GM18526 (cell line): Measurements from ENCODE around the gene TSFM.

Source experiments
- POLR2A ChIP-seq: IDR thresholded peaks from 3 replicates; pipeline ENCODE4 v1.6.1; 2011; ENCODE audit not compliant: insufficient read length; ENCODE audit errors: extremely low read depth

TSFM gene

DNA sequence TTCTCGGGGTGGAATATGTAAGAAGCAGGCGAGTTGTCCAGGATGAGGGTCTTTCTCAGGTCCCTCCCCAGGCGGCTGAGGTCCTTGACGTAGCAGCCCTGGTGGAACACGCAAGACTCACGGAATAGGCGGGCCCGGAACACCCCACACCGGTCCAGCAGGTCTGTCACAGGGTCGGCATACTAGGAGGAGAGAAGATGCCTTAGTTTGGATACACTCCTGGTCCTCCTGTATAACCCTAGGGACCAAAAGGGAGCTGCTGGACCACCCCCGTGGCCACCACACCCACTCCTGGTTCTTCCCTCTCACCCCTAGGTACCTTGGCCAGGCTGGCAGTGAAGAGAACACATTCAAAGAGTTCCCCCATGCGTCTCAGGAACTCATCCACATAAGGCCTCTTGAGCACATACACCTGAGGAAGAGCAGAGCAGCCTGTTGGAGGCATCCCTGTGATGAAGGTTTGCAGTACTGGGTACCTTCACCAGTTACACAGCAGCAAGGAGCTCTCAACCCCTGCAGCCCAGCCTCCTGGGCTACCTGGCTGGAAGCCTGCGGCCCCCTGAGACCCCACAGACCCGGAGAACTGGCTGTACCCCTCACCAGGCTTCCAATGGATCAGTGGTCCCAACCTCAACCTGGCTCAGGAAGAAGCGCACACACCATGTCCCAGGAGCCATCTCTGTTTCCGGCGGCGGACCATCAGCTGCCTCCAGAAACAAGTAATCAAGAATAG is 41.5 kb downstream of the TSFM start:
- no peak for TF ChIP-seq POLR2A

GRCh38 chr12:57825451-57825850 is 42.9 kb downstream of the TSFM start:
- TF ChIP-seq POLR2A, result no peak

GRCh38 chr12:57826400-57826799 is 43.8 kb downstream of the TSFM start:
- no peak for TF ChIP-seq POLR2A

- TF ChIP-seq POLR2A, result no peak
These were observed 44.4 kb downstream of the TSFM start for GRCh38 chr12:57826966-57827365.

- TF ChIP-seq POLR2A, result no peak
These were observed 46.6 kb downstream of the TSFM start for GRCh38 chr12:57829025-57829777.

- no peak for TF ChIP-seq POLR2A
These were observed 47.8 kb downstream of the TSFM start for GRCh38 chr12:57830393-57830792.

DNA sequence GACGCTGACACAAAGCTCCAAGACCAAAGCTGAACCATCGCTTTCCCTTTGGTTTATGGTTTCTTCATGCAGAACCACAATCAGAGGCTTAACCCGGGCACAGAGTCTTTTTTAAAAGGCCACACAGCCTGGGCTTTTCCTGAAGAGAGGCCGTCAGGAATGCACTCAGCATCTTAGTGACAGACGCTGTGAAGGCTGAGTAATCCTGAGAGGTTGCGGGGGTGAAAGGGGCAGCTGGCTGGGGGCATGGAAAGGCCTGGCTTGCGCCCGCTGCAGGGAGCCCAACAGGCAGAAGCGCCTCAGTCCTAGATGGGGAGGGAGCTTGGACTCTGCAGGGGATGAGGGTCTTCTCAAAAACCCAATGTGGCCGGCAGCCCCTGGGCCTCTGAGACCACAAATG is 50.4 kb downstream of the TSFM start:
- no peak for TF ChIP-seq POLR2A

GRCh38 chr12:57833672-57834071 is 51.1 kb downstream of the TSFM start:
- TF ChIP-seq POLR2A, result no peak

GRCh38 chr12:57834086-57834876 is 51.7 kb downstream of the TSFM start:
- no peak for TF ChIP-seq POLR2A

GRCh38 chr12:57835366-57836288 is 53.0 kb downstream of the TSFM start:
- no peak for TF ChIP-seq POLR2A

DNA sequence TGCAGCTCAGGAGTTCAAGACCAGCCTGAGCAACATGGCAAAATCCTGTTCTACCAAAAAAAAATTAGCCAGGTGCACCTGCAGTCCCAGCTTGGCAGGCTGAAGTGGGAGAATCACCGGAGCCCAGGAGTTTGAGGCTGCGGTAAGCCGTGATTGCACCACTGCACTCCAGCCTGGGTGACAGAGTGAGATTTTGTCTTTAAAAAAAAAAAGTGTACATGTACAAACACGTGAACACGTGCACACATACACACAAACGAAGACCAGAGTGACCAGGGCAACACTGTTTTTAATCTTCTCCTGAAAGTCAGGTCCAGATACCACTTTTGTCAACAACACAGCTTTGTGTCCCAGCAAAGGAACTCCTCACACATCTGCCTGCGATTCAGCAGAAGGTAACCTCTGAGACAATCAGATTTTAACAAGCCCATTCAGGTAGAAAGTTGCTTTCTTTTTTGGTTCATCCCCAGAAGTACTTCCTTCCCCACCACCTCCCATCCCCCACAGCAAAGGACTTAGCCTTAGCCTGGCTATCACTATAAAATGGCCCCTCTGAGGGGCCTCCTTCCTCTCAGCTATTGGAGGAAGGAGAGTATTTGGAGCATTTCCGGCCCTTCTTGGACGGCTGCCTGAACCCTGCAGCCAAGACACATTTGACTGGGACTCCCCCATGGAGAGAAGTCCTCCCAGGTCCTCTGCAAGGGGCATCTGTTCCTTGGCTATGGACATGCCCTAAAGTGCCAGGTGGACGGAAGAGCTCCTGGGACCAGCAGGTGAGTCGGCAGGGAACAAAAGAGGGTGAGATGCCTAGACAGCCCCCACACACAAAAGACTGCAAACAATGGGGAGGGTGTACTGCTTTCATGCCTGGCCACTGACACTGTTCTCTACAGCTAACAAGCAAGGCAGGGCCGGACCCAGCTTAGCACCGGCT is 54.1 kb downstream of the TSFM start:
- no peak for TF ChIP-seq POLR2A

DNA sequence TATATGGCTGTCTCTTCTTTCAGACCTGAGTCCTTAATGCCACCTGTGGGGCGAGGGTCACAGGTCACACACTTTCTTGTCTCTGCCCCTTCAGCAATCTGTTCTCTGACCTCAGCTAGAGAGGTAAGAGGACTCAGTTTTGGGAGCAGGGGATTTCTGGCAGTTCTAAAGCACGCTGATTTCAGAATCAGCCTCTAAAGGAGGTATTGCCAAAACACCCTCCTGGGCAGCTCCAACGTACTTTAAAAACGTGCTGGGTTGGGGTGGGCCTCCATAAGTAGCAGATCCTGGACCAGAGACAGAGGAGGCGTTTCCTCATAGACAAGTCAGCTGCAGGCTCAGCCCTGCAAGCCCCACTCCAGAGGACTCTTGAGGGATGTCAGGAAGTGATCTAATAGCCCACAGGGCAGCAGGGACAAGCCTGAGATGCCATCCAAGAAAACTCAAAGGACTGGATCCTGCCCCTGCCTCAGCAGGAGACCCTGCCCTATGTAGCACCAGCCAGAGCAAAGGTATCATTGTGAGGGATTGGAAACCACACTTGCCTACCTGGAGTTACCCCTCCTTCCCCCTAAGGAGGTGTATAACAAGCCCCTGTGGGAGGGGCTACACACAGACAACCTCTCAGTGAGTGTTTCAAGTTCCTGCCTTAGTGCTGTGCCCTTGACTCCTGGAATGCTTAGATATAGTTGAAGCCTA is 55.4 kb downstream of the TSFM start:
- TF ChIP-seq POLR2A, result no peak
